DMS153 treated with DMSO at 0.1 percent for 48 hours (cell line): ENCODE data around the gene GABRG3.

ENCODE experiments used
- DNase-seq: peaks from one replicate; lab custom pipeline; 2025; ENCODE audit not compliant: unreplicated experiment; lab: John Stamatoyannopoulos, UW

GABRG3 gene

DNA sequence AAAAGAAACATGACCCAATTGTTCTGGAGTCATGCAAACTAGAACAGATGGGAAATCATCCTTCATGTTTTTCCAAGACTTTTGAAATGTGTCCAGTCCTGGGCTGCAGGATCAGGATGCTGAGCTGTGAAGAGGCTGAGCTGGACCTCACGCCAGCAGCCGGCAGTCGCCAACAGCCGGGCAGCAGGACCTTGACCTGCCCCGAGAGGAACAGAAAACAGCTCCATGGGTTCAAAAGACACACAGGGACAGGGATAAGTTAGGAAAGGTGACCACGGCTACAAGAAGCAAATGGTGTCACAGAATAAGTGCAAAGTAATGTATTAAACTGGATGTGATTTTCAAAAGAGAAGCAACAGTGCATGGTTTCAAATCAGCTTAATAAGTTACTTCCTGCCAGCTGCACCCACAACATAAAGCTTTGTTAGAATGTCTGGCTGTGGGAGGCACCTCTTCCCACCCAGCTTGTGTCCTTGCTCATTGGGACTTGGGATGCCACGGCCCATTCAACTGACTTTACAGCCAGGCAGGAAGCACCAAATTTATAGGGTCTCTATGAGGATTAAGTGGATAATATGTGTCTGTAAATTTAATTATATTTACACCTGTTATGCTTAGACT lies 266.4 kb downstream of the GABRG3 start:
- DNase-seq: no peak

- DNase-seq: no peak
Measured at GRCh38 chr15:27238209-27238608, 267.2 kb downstream of the GABRG3 start.

GRCh38 chr15:27238707-27239423 lies 267.9 kb downstream of the GABRG3 start:
- DNase-seq: no peak

GRCh38 chr15:27241943-27242342 lies 271.0 kb downstream of the GABRG3 start:
- no peak for DNase-seq

DNA sequence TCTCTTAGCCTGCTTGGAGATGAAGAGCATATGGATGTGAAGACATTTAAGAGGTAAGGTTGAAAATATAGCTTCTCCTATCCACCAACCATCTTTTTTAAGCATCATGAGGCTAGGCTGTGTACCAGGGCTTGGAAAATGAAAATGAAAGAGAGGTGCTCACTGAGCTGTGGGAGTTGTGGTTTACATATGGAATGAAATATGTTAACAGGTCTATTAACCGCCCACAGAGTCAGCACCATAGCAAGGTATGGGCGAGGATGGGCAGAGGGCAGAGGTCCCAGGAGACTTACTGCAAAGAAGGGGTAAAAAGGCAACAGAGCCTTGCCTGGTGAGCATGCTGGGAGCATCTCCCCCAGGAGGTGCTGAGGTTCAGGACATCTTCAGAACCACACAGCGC lies 273.1 kb downstream of the GABRG3 start:
- DNase-seq: no peak

GRCh38 chr15:27248251-27248650 lies 277.3 kb downstream of the GABRG3 start:
- DNase-seq: no peak

- DNase-seq: no peak
Measured at GRCh38 chr15:27249046-27249759, 278.2 kb downstream of the GABRG3 start.

GRCh38 chr15:27249760-27250109 lies 278.8 kb downstream of the GABRG3 start:
- no peak for DNase-seq

DNA sequence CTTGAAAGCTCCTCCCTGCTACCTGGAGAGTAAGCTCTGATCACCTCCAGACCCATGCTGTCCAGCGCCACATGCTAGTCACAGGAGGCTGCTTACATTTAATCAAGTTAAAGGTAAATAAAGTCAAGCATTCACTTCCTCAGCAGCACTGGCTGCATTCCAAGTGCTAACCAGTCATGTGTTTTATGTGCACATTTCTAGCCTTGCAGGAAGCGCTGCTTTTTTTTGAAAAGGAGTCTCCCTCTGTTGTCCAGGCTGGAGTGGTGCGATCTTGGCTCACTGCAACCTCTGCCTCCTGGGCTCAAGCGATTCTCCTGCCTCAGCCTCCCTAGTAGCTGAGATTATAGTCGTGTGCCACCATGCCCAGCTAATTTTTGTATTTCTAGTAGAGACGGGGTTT lies 279.2 kb downstream of the GABRG3 start:
- peak; percentile 56 for DNase-seq

DNA sequence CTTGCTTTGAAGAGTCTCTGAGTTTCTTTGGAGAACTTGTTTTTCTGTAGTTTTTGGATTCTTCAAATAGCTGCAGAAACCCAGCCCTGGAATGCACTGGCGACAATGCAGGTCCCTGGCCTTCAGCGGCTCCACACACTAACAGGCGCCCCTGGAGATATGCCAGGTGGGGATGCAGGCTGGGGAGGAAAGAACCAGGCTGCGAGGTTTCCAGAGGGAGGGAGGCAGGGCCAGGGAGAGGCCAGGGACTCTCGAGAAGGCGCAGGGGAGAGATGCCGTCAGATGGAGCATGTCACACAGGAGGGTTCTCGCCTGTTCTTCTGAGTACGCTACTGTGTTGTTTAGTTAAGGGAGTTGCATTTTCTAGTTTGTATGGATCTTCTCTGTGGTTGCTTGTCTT lies 283.1 kb downstream of the GABRG3 start:
- DNase-seq: no peak

- no peak for DNase-seq
Measured at GRCh38 chr15:27254801-27255200, 283.8 kb downstream of the GABRG3 start.

- no peak for DNase-seq
Measured at GRCh38 chr15:27256446-27256845, 285.5 kb downstream of the GABRG3 start.

DNA sequence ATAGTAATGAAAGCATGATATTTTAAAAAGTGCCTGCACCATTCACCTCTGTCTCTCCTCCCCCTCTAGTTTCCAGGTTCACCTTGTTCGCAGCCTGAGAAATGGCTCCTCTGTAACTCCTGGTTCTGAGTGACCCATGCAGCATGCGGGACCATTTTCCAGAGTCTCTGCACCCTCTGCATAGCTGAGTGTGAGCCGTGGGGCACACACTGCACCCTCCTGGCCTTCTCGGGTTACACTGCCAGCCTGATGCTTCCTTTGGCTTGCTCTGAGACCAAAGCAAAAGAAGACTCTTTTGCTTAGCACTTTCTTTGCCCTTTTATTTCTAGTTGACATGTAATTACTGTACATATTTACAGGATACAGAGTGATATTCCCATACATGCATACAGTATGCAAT lies 287.3 kb downstream of the GABRG3 start:
- DNase-seq: no peak

DNA sequence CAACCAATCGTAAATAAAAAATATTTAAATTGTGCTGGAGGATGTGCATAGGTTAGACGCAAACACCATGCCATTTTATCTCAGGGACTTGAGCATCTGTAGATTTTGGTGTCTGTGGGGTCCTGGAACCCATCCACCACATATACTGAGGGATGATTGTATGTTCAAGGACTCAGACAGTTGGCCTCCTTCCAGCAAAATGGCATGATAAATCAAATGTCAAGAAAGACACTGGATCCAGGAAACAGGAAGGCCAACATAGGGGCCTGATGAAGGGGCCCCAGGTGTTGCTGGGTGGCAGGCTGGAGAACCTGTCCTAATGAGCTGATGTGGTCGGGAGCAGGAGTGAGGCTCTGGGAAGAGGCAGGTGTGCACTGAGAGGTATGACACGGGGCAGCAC lies 289.5 kb downstream of the GABRG3 start:
- peak; percentile 32 for DNase-seq

DNA sequence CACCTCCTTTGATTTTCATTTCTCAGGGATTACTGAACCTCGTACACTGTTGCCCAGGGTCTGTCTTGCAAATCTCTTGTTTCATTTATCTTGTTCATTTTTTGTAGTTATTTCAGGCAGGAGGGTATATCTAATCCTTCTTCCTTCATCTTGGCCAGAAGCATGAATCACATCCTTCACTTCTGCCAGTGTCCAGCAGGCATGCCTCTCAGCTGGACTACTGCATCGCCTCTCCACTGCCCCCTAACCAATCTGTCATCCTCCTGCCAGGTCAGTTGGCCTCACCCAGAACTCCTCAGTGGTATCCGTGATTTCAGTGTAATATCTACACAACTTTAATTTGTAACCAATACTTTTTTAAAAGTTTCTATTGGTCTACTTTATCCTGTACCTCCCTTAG lies 297.9 kb downstream of the GABRG3 start:
- DNase-seq: no peak

DNA sequence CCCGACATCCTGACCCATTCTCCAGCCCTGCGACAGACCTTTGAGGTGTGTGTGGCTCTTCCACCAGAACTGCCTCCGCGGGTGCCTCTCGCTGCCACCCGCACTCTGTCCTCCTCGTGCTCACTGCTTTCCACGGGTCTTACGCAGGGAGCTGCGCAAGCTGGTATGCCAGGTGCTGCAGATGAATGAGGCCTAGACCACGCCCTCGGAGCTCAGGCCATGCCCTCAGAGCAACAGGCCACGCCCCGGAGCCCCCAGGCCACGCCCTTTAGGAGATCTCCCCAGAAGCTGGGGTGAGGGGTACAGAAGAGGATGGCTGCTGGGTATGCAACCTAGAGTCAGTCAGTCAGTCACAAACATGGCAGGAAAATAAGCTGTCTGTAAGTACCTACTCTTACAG lies 300.3 kb downstream of the GABRG3 start:
- DNase-seq: peak; percentile 73

GRCh38 chr15:27272427-27272826 lies 301.4 kb downstream of the GABRG3 start:
- DNase-seq: no peak

GRCh38 chr15:27273506-27273905 lies 302.5 kb downstream of the GABRG3 start:
- no peak for DNase-seq

DNA sequence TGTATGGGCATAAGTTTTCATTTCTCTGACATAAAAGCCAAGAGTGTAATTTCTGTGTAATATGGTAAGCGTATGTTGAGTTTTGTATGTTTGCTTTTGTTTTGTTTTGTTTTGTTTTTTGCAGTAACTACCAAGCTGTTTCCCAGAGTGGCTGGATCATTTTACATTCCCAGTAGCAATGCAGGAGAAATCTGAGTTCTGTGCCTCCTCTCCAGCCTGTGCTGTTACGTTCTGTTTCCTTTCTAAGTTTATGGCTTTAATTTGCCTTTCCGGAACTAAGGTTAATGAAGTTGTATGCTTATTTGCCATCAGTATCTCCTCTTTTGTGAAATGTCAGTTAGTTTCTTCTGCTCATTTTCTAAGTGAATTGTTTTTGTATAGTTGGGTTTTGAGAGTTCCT lies 307.8 kb downstream of the GABRG3 start:
- DNase-seq: no peak

- DNase-seq: no peak
Measured at GRCh38 chr15:27292641-27293040, 321.7 kb downstream of the GABRG3 start.

- DNase-seq: no peak
Measured at GRCh38 chr15:27293607-27294006, 322.6 kb downstream of the GABRG3 start.

DNA sequence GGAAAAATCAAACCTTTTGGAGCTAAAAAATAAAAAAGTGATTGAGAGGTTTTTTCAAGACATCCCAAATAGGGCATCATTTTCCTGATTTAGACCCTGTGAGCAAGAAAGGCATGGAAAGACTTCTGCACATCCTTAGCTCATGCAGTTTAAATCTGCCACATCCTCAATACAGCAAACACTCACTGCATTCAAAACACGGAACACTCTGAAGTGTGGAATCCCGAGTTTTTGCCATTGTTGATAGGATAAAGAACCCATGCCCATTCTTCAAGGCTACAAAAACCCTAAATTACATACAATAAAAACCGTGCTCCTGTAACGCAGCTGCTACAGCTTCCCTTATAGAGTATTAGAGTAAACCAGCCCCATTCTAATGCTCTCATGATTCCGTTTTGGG lies 346.8 kb downstream of the GABRG3 start:
- DNase-seq: no peak
